ENCODE measurements around the gene TTC7B.

DNA sequence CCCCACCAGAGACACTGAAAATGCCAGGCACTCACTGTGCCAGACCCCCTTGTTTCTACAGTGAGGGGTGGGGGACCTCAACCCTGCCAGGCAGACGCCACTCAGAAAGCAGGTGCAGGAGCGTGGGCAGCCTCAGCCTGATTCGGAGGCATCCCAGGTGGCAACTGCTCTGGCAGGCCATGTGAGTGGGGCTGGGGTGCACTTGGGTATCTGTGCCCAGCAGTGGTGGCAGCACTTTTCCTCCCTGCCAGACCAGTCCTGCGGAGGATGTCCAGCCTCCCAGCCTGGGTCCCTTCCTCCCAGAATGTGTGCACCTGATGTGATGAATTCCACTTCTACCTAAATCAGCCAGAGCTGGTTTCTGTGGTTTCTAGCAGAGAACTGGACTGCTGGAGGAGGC is 13.4 kb upstream of the TTC7B start:
- TF ChIP-seq, protein P1, sequence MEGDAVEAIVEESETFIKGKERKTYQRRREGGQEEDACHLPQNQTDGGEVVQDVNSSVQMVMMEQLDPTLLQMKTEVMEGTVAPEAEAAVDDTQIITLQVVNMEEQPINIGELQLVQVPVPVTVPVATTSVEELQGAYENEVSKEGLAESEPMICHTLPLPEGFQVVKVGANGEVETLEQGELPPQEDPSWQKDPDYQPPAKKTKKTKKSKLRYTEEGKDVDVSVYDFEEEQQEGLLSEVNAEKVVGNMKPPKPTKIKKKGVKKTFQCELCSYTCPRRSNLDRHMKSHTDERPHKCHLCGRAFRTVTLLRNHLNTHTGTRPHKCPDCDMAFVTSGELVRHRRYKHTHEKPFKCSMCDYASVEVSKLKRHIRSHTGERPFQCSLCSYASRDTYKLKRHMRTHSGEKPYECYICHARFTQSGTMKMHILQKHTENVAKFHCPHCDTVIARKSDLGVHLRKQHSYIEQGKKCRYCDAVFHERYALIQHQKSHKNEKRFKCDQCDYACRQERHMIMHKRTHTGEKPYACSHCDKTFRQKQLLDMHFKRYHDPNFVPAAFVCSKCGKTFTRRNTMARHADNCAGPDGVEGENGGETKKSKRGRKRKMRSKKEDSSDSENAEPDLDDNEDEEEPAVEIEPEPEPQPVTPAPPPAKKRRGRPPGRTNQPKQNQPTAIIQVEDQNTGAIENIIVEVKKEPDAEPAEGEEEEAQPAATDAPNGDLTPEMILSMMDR (IDR thresholded peaks at IDR 0.05 in 2 of 3, conservative IDR thresholded peaks at IDR 0.05 in 1 of 3; ENCODE audit: borderline replicate concordance in 1 of 3, insufficient read depth in 1 of 3, low read depth in 2 of 3, low read length in 2 of 3), result no peak
- no peak for TF ChIP-seq POLR2AphosphoS5 (IDR thresholded peaks at IDR 0.05; ENCODE audit: low read depth, low read length)
- TF ChIP-seq SP1 (IDR thresholded peaks at IDR 0.05; ENCODE audit: low read depth), result no peak
- TF ChIP-seq, protein P2, sequence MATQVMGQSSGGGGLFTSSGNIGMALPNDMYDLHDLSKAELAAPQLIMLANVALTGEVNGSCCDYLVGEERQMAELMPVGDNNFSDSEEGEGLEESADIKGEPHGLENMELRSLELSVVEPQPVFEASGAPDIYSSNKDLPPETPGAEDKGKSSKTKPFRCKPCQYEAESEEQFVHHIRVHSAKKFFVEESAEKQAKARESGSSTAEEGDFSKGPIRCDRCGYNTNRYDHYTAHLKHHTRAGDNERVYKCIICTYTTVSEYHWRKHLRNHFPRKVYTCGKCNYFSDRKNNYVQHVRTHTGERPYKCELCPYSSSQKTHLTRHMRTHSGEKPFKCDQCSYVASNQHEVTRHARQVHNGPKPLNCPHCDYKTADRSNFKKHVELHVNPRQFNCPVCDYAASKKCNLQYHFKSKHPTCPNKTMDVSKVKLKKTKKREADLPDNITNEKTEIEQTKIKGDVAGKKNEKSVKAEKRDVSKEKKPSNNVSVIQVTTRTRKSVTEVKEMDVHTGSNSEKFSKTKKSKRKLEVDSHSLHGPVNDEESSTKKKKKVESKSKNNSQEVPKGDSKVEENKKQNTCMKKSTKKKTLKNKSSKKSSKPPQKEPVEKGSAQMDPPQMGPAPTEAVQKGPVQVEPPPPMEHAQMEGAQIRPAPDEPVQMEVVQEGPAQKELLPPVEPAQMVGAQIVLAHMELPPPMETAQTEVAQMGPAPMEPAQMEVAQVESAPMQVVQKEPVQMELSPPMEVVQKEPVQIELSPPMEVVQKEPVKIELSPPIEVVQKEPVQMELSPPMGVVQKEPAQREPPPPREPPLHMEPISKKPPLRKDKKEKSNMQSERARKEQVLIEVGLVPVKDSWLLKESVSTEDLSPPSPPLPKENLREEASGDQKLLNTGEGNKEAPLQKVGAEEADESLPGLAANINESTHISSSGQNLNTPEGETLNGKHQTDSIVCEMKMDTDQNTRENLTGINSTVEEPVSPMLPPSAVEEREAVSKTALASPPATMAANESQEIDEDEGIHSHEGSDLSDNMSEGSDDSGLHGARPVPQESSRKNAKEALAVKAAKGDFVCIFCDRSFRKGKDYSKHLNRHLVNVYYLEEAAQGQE (IDR thresholded peaks at IDR 0.05; ENCODE audit: low read depth), result no peak
